GM12878 (cell line): ENCODE results near the gene ADAR. TPM values are rescaled to one million over a fixed set of nuclear protein-coding genes. Genes with fewer than 3 reads are reported as not detected.
A peak's percentile ranks its signal among the peaks of the same experiment; 100 is the strongest.

Experiments used
- ATAC-seq: fragments of 200-7000 bp; cut with Tn5 transposase; 3 replicates; pipeline ENCODE4 v1.9.1; 2020; ENCODE audit warnings: mild to moderate bottlenecking, moderate library complexity
- BruUV-seq: library from RNA; stranded (reverse); fragments of 400-500 nt; replicated peaks from 2 replicates; lab custom pipeline; 2021; lab: Mats Ljungman, UMichigan
- CTCF ChIA-PET: fragments of 300-600 bp; sonication (Branson Sonifier 250); formaldehyde crosslinking; extraction: SDS; loops from one replicate; lab custom pipeline; 2021; ENCODE audit warnings: inconsistent platforms; lab: Yijun Ruan, JAX
- POLR2A ChIA-PET: fragments of 350-600 bp; formaldehyde crosslinking; extraction: SDS; loops from one replicate; lab custom pipeline; 2021; ENCODE audit warnings: inconsistent platforms; lab: Charles Lee
- RAD21 ChIA-PET: fragments of 300-600 bp; sonication (Branson Sonifier 250); formaldehyde crosslinking; loops from one replicate; lab custom pipeline; 2023; ENCODE audit warnings: antibody characterized with exemption; ENCODE audit not compliant: unreplicated experiment; lab: Charles Lee
- SMC1A ChIA-PET: fragments of 300-600 bp; sonication (Branson Sonifier 250); formaldehyde crosslinking; loops from one replicate; lab custom pipeline; 2023; ENCODE audit not compliant: unreplicated experiment, uncharacterized antibody; lab: Charles Lee
- DNase-seq: peaks from one replicate; pipeline ENCODE4 v3.0.0-alpha.2; 2011; ENCODE audit warnings: low read depth, low spot score
- FAIRE-seq: peaks from 3 replicates; lab custom pipeline; 2011; peaks lifted over from hg19 to GRCh38; lab: Jason Lieb, UNC
- H2AFZ ChIP-seq: 2 replicates; pipeline ENCODE4 v1.6.0; 2011; ENCODE audit warnings: low read depth, low read length, control low read depth; ENCODE audit not compliant: control insufficient read depth
- H3K27ac ChIP-seq: 2 replicates; pipeline ENCODE4 v1.5.1; 2011; ENCODE audit warnings: control low read depth; ENCODE audit not compliant: control insufficient read depth, insufficient read depth
- H3K27me3 ChIP-seq, 2 experiments: replicated peaks in 1 of 2; 2 replicates each; pipeline versions ENCODE4 v1.6.0 to v1.6.1; 2011; ENCODE audit warnings: low read length in 1 of 2; ENCODE audit not compliant: control insufficient read depth in 2 of 2, insufficient read depth in 2 of 2
- H3K36me3 ChIP-seq, 2 experiments: 2 replicates each; pipeline ENCODE4 v1.5.1; 2011; ENCODE audit warnings: low read length in 1 of 2; ENCODE audit not compliant: control insufficient read depth in 2 of 2, insufficient read depth in 2 of 2
- H3K4me1 ChIP-seq: 2 replicates; pipeline ENCODE4 v1.6.1; 2011; ENCODE audit warnings: mild to moderate bottlenecking, low read length, moderate library complexity, mixed read lengths; ENCODE audit not compliant: control insufficient read depth, insufficient read depth
- H3K4me2 ChIP-seq: 2 replicates; pipeline ENCODE4 v1.6.0; 2011; ENCODE audit warnings: control low read depth; ENCODE audit not compliant: control insufficient read depth, insufficient read depth
- H3K4me3 ChIP-seq: fragments of 200-600 bp; sonication (generic); 2 replicates; pipeline ENCODE4 v1.5.1; 2016
- H3K79me2 ChIP-seq: 2 replicates; pipeline ENCODE4 v1.6.0; 2011; ENCODE audit warnings: low read length; ENCODE audit not compliant: control insufficient read depth, insufficient read depth
- H3K9ac ChIP-seq: 2 replicates; pipeline ENCODE4 v1.8.0; 2011; ENCODE audit warnings: low read length, control low read depth, mixed read lengths; ENCODE audit not compliant: control insufficient read depth, insufficient read depth
- H3K9me3 ChIP-seq: replicated peaks from 3 replicates; pipeline ENCODE4 v1.5.1; 2011; ENCODE audit warnings: mild to moderate bottlenecking, low read length; ENCODE audit not compliant: control insufficient read depth, insufficient read depth
- H4K20me1 ChIP-seq: 2 replicates; pipeline ENCODE4 v1.6.0; 2011; ENCODE audit not compliant: control insufficient read depth, insufficient read depth
- CTCF ChIP-seq, 3 experiments: IDR thresholded peaks in 2 of 3; conservative IDR thresholded peaks in 1 of 3; 2 replicates each; pipeline ENCODE4 v1.5.1; 2011; ENCODE audit warnings: low read depth in 3 of 3, low read length in 3 of 3, mild to moderate bottlenecking in 3 of 3, control low read depth in 2 of 3, moderate library complexity in 2 of 3, inconsistent platforms in 1 of 3, mixed read lengths in 1 of 3; ENCODE audit not compliant: control insufficient read depth in 2 of 3, insufficient read depth in 1 of 3; ENCODE audit errors: extremely low read depth in 1 of 3
- ETV6 ChIP-seq, 2 experiments: fragments of 450-650 bp in 1 of 2; IDR thresholded peaks in 1 of 2; conservative IDR thresholded peaks in 1 of 2; 2 replicates each; pipeline ENCODE4 v1.6.1; 2014; ENCODE audit warnings: antibody characterized with exemption in 1 of 2, borderline replicate concordance in 1 of 2, low read depth in 1 of 2, mild to moderate bottlenecking in 1 of 2, moderate library complexity in 1 of 2
- ZZZ3 ChIP-seq: IDR thresholded peaks from 2 replicates; pipeline ENCODE4 v1.6.1; 2011; ENCODE audit warnings: low read depth; ENCODE audit not compliant: control insufficient read depth, insufficient read length
- WGBS: methylation state at CpG from one replicate; pipeline ENCODE4 v1.1.6; 2016; ENCODE audit warnings: low lambda C conversion rate; ENCODE audit not compliant: insufficient replicate concordance, insufficient coverage; ENCODE audit errors: missing lambda C conversion rate; 5-methylcytosine and 5-hydroxymethylcytosine counted together
- in situ Hi-C: fragments of 300-500 bp; cut with MboI; formaldehyde crosslinking; loops from 9 replicates; pipeline ENCODE4 v1.14.3; 2018; ENCODE audit warnings: mixed read lengths
- intact Hi-C: fragments of 100-400 bp; cut with micrococcal nuclease; formaldehyde crosslinking; loops from one replicate; pipeline ENCODE4 v1.14.2; 2022; ENCODE audit not compliant: unreplicated experiment
- polyA plus RNA-seq, 11 experiments: library from polyadenylated mRNA; depleted of rRNA in 4 of 11; unstranded in 6 of 11; stranded (reverse) in 5 of 11; fragments of >200 nt; fragmentation: Nextera tagmentation in 4 of 11; fragmentation: Illumina TruSeq in 1 of 11; extraction: Ambion mirVana in 4 of 11; extraction: Trizol in 1 of 11; gene quantifications; 1 replicate in 1 of 11; 2 replicates in 10 of 11; pipeline versions ENCODE4 v1.2.1 to v1.2.3, GENCODE V29; 2011 to 2016; ENCODE audit warnings: inconsistent platforms in 2 of 11, missing spikeins in 2 of 11, low read depth in 1 of 11
- total RNA-seq, 4 experiments: library from RNA; depleted of rRNA in 3 of 4; stranded (reverse); fragments of >200 nt in 3 of 4; fragmentation: Illumina TruSeq in 1 of 4; extraction: Trizol in 1 of 4; gene quantifications; 2 replicates each; pipeline versions ENCODE4 v1.2.1 to v1.2.3, GENCODE V29; 2013 to 2021

ADAR gene
- total and polyA plus RNA-seq, 10 of the 15 experiments (the other 5 are each of a cell fraction or from before 2014, with no cell fraction given): 55.5 to 413 (median 176) TPM

DNA sequence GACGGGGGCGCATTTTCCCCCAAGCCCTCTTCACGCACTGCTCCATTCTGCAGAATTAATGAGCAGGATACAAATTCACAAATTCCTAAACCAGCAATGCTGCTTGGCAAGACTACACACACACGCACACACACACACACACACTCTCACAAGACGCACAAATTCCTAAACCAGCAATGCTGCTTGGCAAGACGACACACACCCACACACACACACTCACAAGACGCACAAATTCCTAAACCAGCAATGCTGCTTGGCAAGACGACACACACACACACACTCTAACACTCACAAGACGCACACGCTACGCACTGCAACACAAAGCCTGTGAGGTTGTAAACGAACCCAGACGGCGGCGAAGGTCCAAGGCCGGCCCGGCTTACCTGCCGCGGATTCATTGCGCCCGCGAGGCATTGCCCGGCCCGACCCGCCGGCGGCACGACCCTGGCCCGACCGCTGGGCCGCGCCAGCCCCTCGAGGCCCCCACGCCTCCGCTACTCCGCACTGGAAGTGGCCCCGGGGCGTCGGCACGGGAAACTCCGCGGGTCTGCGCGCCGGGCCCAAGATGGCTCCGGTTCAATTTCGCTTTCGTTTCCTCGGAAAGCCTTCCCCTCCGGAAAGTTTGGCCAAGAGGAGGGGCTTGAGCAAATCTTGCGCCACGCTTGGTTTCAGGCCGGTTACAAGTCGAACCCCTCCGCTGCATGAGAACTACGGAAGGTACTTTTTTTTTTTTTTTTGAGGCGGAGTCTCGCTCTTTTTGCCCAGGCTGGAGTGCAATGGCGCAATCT, at the start of gene ADAR (continued):
- TF ChIP-seq ETV6 (conservative IDR thresholded peaks at IDR 0.05 in 1 of 2, IDR thresholded peaks at IDR 0.05 in 1 of 2; ENCODE audit: borderline replicate concordance in 1 of 2, low read depth in 1 of 2) (peak in 1 of 2 experiments; percentile 43; a peak in 1 of 4 replicates), ZZZ3 (no peak)

- POLR2A ChIA-PET: interaction anchor here (0.7 kb wide), 1 partner anchor 10 kb away, joined by 4 read pairs; no protein-coding TSS in a partner anchor
- intact Hi-C loops (no loop called here), in situ Hi-C loops (no loop called here)
- WGBS: 0% methylated on average over 2 of the region's 2 CpGs
- RAD21 ChIA-PET: interaction anchor here (0.6 kb wide), 1 partner anchor 455 kb away, joined by 3 read pairs; no protein-coding TSS in a partner anchor
- Histone ChIP-seq H3K4me2 (no peak overlapping the region), H3K36me3 (no peaks in the 10 kb centered on the region), H3K9me3 (no peaks in the 10 kb centered on the region), H2AFZ (no peak overlapping the region), H3K27me3 (no peaks in the 10 kb centered on the region; a peak in 1 of 4 replicates), H3K4me3 (no peak overlapping the region), H3K79me2 (no peaks in the 10 kb centered on the region), H3K27ac (no peak overlapping the region), H4K20me1 (no peaks in the 10 kb centered on the region), H3K4me1 (no peaks in the 10 kb centered on the region), H3K9ac (no peak overlapping the region)
- no TSS peak for BruUV-seq
- FAIRE-seq: no peak
- SMC1A ChIA-PET: interaction anchor here (1.0 kb wide), 1 partner anchor 9 kb away, joined by 4 read pairs; no protein-coding TSS in a partner anchor
- CTCF ChIA-PET: interaction anchor here (0.7 kb wide), 1 partner anchor 341 kb away, joined by 3 read pairs; no protein-coding TSS in a partner anchor
- ATAC-seq: no peak
- no peak for TF ChIP-seq CTCF (IDR thresholded peaks at IDR 0.05 in 2 of 3, conservative IDR thresholded peaks at IDR 0.05 in 1 of 3; ENCODE audit: control insufficient read depth in 2 of 3, extremely low read depth in 1 of 3, insufficient read depth in 1 of 3, low read depth in 3 of 3, low read length in 3 of 3)
- DNase-seq: no peak
These were observed 49.6 kb upstream of the ADAR start for GRCh38 chr1:154657556-154657955.
